Right lobe of liver (tissue), 4 donors: ENCODE measurements around the gene HCK.

Source experiments
- POLR2A ChIP-seq: fragments of 450-650 bp; IDR thresholded peaks from one replicate; pipeline ENCODE4 v1.6.1; 2017; ENCODE audit warnings: antibody characterized with exemption, mild to moderate bottlenecking
- TF ChIP-seq, protein P1 (sequence below), 4 donors: fragments of 200-600 bp in 3 of 4; fragments of 450-650 bp in 1 of 4; IDR thresholded peaks; one replicate each; pipeline versions ENCODE4 v1.5.1 to v1.8.0; 2016 to 2022; ENCODE audit warnings: antibody characterized with exemption in 4 of 4, mild to moderate bottlenecking in 2 of 4
- donor health status: DM: no; HTN: no; CAD: no.
- donor health status: DM: no; HTN: no; CAD: no.
- donor health status: DM: no; HTN: yes; CAD: no.

DNA sequence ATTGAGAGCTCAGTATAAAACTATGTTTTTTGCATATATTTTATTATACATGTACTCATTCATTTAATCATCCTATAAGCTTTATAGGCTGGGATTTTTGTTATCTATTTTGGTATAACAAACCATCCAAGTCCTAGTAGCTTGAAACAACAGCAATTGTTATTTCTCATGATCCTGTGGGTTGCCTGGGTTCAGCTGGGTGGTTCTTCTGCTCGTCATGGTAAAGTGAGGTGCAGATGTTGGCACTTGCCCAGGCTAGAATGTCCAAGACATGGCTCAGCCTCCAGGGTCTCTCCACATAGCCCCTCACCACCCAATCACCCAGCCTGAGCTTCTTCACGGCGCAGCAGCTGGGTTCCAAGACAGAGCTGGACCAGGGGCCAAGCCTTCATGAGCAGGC, 36.7 kb downstream of the HCK start:
- TF ChIP-seq POLR2A, result no peak
- TF ChIP-seq, protein P1, sequence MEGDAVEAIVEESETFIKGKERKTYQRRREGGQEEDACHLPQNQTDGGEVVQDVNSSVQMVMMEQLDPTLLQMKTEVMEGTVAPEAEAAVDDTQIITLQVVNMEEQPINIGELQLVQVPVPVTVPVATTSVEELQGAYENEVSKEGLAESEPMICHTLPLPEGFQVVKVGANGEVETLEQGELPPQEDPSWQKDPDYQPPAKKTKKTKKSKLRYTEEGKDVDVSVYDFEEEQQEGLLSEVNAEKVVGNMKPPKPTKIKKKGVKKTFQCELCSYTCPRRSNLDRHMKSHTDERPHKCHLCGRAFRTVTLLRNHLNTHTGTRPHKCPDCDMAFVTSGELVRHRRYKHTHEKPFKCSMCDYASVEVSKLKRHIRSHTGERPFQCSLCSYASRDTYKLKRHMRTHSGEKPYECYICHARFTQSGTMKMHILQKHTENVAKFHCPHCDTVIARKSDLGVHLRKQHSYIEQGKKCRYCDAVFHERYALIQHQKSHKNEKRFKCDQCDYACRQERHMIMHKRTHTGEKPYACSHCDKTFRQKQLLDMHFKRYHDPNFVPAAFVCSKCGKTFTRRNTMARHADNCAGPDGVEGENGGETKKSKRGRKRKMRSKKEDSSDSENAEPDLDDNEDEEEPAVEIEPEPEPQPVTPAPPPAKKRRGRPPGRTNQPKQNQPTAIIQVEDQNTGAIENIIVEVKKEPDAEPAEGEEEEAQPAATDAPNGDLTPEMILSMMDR (IDR thresholded peaks at IDR 0.05), result no peak
